H9 (cell line): ENCODE data around the gene KIAA0753. TPM values are rescaled to one million over a fixed set of nuclear protein-coding genes. Genes with fewer than 3 reads are reported as not detected.

ENCODE experiments used
- DNase-seq: peaks from one replicate; pipeline ENCODE4 v3.0.0-alpha.2; 2017
- H2AFZ ChIP-seq: one replicate; pipeline ENCODE4 v1.6.1; 2013; ENCODE audit warnings: mild to moderate bottlenecking, low read length, control low read depth, moderate library complexity
- H2AK5ac ChIP-seq: 2 replicates; pipeline ENCODE4 v1.6.1; 2013; ENCODE audit warnings: low read length, control low read depth, mixed read lengths; ENCODE audit not compliant: insufficient read length
- H2BK120ac ChIP-seq: one replicate; pipeline ENCODE4 v1.6.1; 2013; ENCODE audit warnings: low read depth, mild to moderate bottlenecking, low read length, control low read depth, inconsistent platforms; ENCODE audit not compliant: poor library complexity, severe bottlenecking
- H2BK12ac ChIP-seq: 2 replicates; pipeline ENCODE4 v1.6.1; 2013; ENCODE audit warnings: low read length, control low read depth, mixed read lengths, low read depth; ENCODE audit not compliant: insufficient read length
- H2BK15ac ChIP-seq: 2 replicates; pipeline ENCODE4 v1.6.1; 2013; ENCODE audit warnings: low read depth, low read length, control low read depth
- H2BK20ac ChIP-seq: one replicate; pipeline ENCODE4 v1.6.1; 2013; ENCODE audit warnings: low read depth, mild to moderate bottlenecking, low read length, control low read depth, inconsistent platforms; ENCODE audit not compliant: poor library complexity, severe bottlenecking
- H2BK5ac ChIP-seq: 2 replicates; pipeline ENCODE4 v1.6.1; 2013; ENCODE audit warnings: low read length, control low read depth, mixed read lengths; ENCODE audit not compliant: insufficient read length
- H3K14ac ChIP-seq: 2 replicates; pipeline ENCODE4 v1.6.1; 2013; ENCODE audit warnings: low read length, control low read depth; ENCODE audit not compliant: insufficient read depth
- H3K18ac ChIP-seq: 2 replicates; pipeline ENCODE4 v1.6.1; 2013; ENCODE audit warnings: low read depth, mild to moderate bottlenecking, mixed read lengths, low read length, control low read depth; ENCODE audit not compliant: insufficient read length
- H3K23ac ChIP-seq: 2 replicates; pipeline ENCODE4 v1.6.1; 2013; ENCODE audit warnings: low read length, control low read depth, mixed read lengths, low read depth; ENCODE audit not compliant: insufficient read length
- H3K23me2 ChIP-seq: 2 replicates; pipeline ENCODE4 v1.6.1; 2013; ENCODE audit warnings: low read depth, mild to moderate bottlenecking, mixed read lengths, low read length, control low read depth; ENCODE audit not compliant: insufficient read length, poor library complexity, severe bottlenecking
- H3K27ac ChIP-seq: 2 replicates; pipeline ENCODE4 v1.5.1; 2013; ENCODE audit warnings: low read length, control low read depth, mixed read lengths, low read depth; ENCODE audit not compliant: insufficient read length
- H3K27me3 ChIP-seq: 2 replicates; pipeline ENCODE4 v1.6.1; 2013; ENCODE audit warnings: low read length, control low read depth, inconsistent platforms; ENCODE audit not compliant: insufficient read depth
- H3K4ac ChIP-seq: 2 replicates; pipeline ENCODE4 v1.6.1; 2013; ENCODE audit warnings: low read depth, mild to moderate bottlenecking, control low read depth, inconsistent platforms, low read length, moderate library complexity
- H3K4me1 ChIP-seq: 2 replicates; pipeline ENCODE4 v1.6.1; 2013; ENCODE audit warnings: low read length, control low read depth, inconsistent platforms; ENCODE audit not compliant: insufficient read depth
- H3K4me2 ChIP-seq: 2 replicates; pipeline ENCODE4 v1.6.1; 2013; ENCODE audit warnings: low read length, control low read depth, mixed read lengths; ENCODE audit not compliant: insufficient read length, insufficient read depth
- H3K56ac ChIP-seq: 2 replicates; pipeline ENCODE4 v1.6.1; 2013; ENCODE audit warnings: low read depth, mild to moderate bottlenecking, mixed read lengths, low read length, control low read depth; ENCODE audit not compliant: insufficient read length
- H3K79me1 ChIP-seq: 2 replicates; pipeline ENCODE4 v1.6.1; 2013; ENCODE audit warnings: low read depth, mild to moderate bottlenecking, moderate library complexity, low read length, control low read depth, inconsistent platforms; ENCODE audit not compliant: insufficient read depth, poor library complexity, severe bottlenecking
- H3K79me2 ChIP-seq: 2 replicates; pipeline ENCODE4 v1.6.1; 2013; ENCODE audit warnings: low read length, control low read depth, inconsistent platforms; ENCODE audit not compliant: insufficient read depth
- H3K9ac ChIP-seq: 2 replicates; pipeline ENCODE4 v1.6.1; 2013; ENCODE audit warnings: low read length, control low read depth, mixed read lengths; ENCODE audit not compliant: insufficient read length; ENCODE audit errors: extremely low read depth
- H3K9me3 ChIP-seq: one replicate; pipeline ENCODE4 v1.6.1; 2013; ENCODE audit warnings: low read depth, low read length, inconsistent platforms; ENCODE audit not compliant: control insufficient read depth
- H3T11ph ChIP-seq: one replicate; pipeline ENCODE4 v1.6.1; 2013; ENCODE audit warnings: mild to moderate bottlenecking, low read length, control low read depth, inconsistent platforms
- H4K20me1 ChIP-seq: one replicate; pipeline ENCODE4 v1.6.1; 2013; ENCODE audit not compliant: control insufficient read depth, insufficient read length, insufficient read depth
- H4K5ac ChIP-seq: 2 replicates; pipeline ENCODE4 v1.6.1; 2013; ENCODE audit warnings: low read depth, mild to moderate bottlenecking, mixed read lengths, low read length, control low read depth; ENCODE audit not compliant: insufficient read length
- H4K8ac ChIP-seq: replicated peaks from 2 replicates; pipeline ENCODE4 v1.6.1; 2013; ENCODE audit warnings: low read length, control low read depth, mixed read lengths, low read depth; ENCODE audit not compliant: insufficient read length
- H4K91ac ChIP-seq: 2 replicates; pipeline ENCODE4 v1.6.1; 2013; ENCODE audit warnings: low read depth, mild to moderate bottlenecking, moderate library complexity, mixed read lengths, low read length, control low read depth; ENCODE audit not compliant: insufficient read length
- H3K27ac Mint-ChIP-seq, 3 experiments: 2 replicates in 2 of 3; 3 replicates in 1 of 3; pipeline ENCODE4 v1.8.0; 2020 to 2021; ENCODE audit warnings: mixed read lengths in 3 of 3, mild to moderate bottlenecking in 1 of 3, moderate library complexity in 1 of 3
- H3K27me3 Mint-ChIP-seq: 2 replicates; pipeline ENCODE4 v1.8.0; 2021; ENCODE audit warnings: low read depth, mild to moderate bottlenecking, moderate library complexity, mixed read lengths
- H3K36me3 Mint-ChIP-seq, 3 experiments: 2 replicates in 2 of 3; 3 replicates in 1 of 3; pipeline ENCODE4 v1.8.0; 2020 to 2021; ENCODE audit warnings: low read depth in 3 of 3, mixed read lengths in 3 of 3; ENCODE audit not compliant: insufficient read depth in 1 of 3
- H3K4me1 Mint-ChIP-seq, 2 experiments: 2 replicates each; pipeline ENCODE4 v1.8.0; 2020; ENCODE audit warnings: mixed read lengths in 2 of 2
- H3K4me3 Mint-ChIP-seq, 2 experiments: 2 replicates in 1 of 2; 3 replicates in 1 of 2; pipeline ENCODE4 v1.8.0; 2020 to 2021; ENCODE audit warnings: mild to moderate bottlenecking in 2 of 2, mixed read lengths in 2 of 2, moderate library complexity in 1 of 2
- H3K9me3 Mint-ChIP-seq, 2 experiments: 2 replicates in 1 of 2; 3 replicates in 1 of 2; pipeline ENCODE4 v1.8.0; 2020; ENCODE audit warnings: mild to moderate bottlenecking in 2 of 2, mixed read lengths in 2 of 2, moderate library complexity in 1 of 2
- CTCF ChIP-seq: fragments of 200-600 bp; sonication (generic); conservative IDR thresholded peaks from 3 replicates; pipeline ENCODE4 v1.8.0; 2021; ENCODE audit warnings: antibody characterized with exemption, mild to moderate bottlenecking
- WGBS: extraction: QIAGEN DNeasy Blood & Tissue Kit; methylation state at CpG from one replicate; pipeline ENCODE4 v1.1.7; 2013; ENCODE audit warnings: missing lambda C conversion rate, low lambda C conversion rate, mixed read lengths; ENCODE audit not compliant: insufficient read length; ENCODE audit errors: extremely low coverage; 5-methylcytosine and 5-hydroxymethylcytosine counted together
- total RNA-seq: library from RNA; stranded (reverse); gene quantifications from 2 replicates; pipeline ENCODE4 v1.2.1, GENCODE V29; 2021

The KIAA0753 gene
- total RNA-seq, 1 experiment from 2014 or later: 37.2 TPM

DNA sequence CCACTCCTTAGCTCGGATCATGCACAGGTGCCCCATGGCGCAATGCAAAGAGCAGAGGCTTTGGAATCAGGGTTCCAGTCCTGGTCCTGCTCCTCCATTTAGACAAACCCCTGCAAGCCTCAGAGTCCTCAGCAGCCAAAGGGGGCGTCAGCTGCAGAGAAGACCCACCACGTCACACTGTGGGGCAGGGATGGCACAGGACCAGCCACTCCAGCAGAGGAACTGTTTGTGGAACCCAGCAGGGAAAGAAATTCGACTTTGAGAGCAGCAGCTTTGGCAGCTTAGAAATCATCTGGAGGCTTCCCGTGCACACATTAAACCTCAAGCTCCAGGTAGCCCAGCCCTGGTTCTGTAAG is 36.3 kb upstream of the KIAA0753 start:
- Mint-ChIP-seq H3K4me3 (peak overlapping the region in 1 of 2 experiments; percentile 39; a peak in 1 of 5 replicates), H3K27ac (no peak overlapping the region), H3K4me1 (peaks cover 2 to 5% of the 10 kb centered on the region in 2 experiments; a peak in 2 of 4 replicates), H3K9me3 (no peaks in the 10 kb centered on the region), H3K27me3 (peaks cover 2% of the 10 kb centered on the region; the same call in 1 of the 2 replicates), H3K36me3 (no peaks in the 10 kb centered on the region; a peak in 1 of 7 replicates)
- no peak overlapping the region for H2BK120ac ChIP-seq
- no peaks in the 10 kb centered on the region for H3K23me2 ChIP-seq
- no peak overlapping the region for H2AK5ac ChIP-seq
- no CpG with 5 or more reads among the region's 6 CpGs for WGBS
- no peak overlapping the region for H4K91ac ChIP-seq
- no peak overlapping the region for H3K4ac ChIP-seq
- no peak overlapping the region for H2AFZ ChIP-seq
- H3K79me1 ChIP-seq: no peaks in the 10 kb centered on the region
- no peak overlapping the region for H3K4me2 ChIP-seq
- no peak overlapping the region for H4K5ac ChIP-seq
- H3K9ac ChIP-seq: no peak overlapping the region
- no peak overlapping the region for H3K18ac ChIP-seq
- H3K56ac ChIP-seq: no peak overlapping the region
- no peak overlapping the region for H3T11ph ChIP-seq
- H3K27ac ChIP-seq: no peak overlapping the region
- H4K20me1 ChIP-seq: no peaks in the 10 kb centered on the region
- no peak overlapping the region for H2BK12ac ChIP-seq
- no peaks in the 10 kb centered on the region for H3K27me3 ChIP-seq
- H2BK15ac ChIP-seq: no peak overlapping the region
- no peak overlapping the region; the same call in 1 of the 2 replicates for H3K14ac ChIP-seq
- no peak overlapping the region for H3K23ac ChIP-seq
- H4K8ac ChIP-seq: no peak overlapping the region
- H3K79me2 ChIP-seq: no peaks in the 10 kb centered on the region
- no peak overlapping the region for H2BK5ac ChIP-seq
- H2BK20ac ChIP-seq: no peak overlapping the region
- DNase-seq: no peak
- H3K9me3 ChIP-seq: no peaks in the 10 kb centered on the region
- no peaks in the 10 kb centered on the region for H3K4me1 ChIP-seq
- no peak for TF ChIP-seq CTCF
